ENCODE measurements around the gene CDKN1A. TPM values are rescaled to one million over a fixed set of nuclear protein-coding genes. Genes with fewer than 3 reads are reported as not detected.

The CDKN1A gene
- total and polyA plus RNA-seq, 9 of the 15 experiments (the other 6 are each of a cell fraction or from before 2014, with no cell fraction given) = 0.25 to 8.1 (median 5.1) TPM

DNA sequence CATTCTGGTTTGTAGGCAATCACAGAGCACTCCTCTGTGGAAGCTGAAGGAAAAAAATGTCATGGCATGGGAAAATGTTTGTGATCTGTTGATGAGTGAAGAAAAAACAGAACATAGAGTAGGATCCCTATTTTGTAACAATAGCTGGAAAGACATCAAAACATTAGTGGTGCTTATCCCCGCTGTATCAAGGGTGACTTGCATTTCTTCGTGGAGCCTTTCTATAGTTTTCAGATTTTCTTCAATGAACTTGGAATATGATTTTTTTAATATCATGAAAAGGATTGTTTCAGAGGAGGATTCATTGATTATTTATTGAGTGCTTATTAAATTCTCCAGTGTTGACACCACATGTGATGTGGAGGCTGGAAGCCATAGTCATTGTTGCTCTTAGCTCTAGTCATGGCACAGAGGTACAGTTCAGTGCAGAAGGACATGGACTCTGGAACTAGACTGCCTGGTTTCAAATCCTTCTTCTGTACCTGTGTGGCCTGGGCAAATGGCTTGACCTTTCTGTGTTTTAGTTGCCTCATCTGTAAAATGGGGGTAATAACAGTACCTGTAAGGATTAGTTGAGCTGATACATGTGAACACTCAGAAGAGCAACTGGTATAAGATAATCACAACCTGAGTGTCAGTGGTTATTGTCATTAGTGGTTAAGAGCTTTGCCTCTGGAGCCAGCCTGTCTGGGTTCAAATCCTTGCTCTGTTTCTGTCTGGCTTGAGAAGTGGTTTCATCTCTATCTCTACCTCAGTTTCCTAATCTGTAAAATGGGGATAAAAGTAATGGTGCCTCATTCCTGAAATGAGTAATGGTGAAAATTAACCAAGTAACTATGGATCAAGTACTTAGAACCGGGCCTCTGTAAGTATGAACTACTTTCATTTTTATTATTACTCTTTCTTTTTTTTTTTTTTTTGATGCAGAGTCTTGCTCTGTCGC is 14.7 kb upstream of the CDKN1A start:
- WGBS (ENCODE audit: insufficient coverage, low coverage, missing lambda C conversion rate) = 18% methylated on average over 4 of the region's 4 CpGs
- Histone ChIP-seq H3K4me2 (ENCODE audit: insufficient read depth, low read length) (no peak overlapping the region), H3K9me1 (ENCODE audit: control insufficient read depth, insufficient read depth, low read length) (no peaks in the 10 kb centered on the region), H3K4me1 (replicated peaks in 1 of 2; ENCODE audit: control insufficient read depth in 2 of 2, insufficient read depth in 2 of 2, low read length in 2 of 2) (peaks cover 19% of the 10 kb centered on the region in 2 experiments), H3K4me3 (no peak overlapping the region), H3K36me3 (ENCODE audit: control insufficient read depth, insufficient read depth, low read length) (no peaks in the 10 kb centered on the region), H4K20me1 (replicated peaks; ENCODE audit: control insufficient read depth, insufficient read depth, low read length) (peaks cover 7% of the 10 kb centered on the region; the same call in 1 of the 2 replicates), H3K9ac (ENCODE audit: insufficient read depth in 1 of 2, low read depth in 2 of 2, low read length in 2 of 2) (no peak overlapping the region), H3K9me3 (replicated peaks; ENCODE audit: control insufficient read depth, insufficient read depth, low read depth, low read length) (no peaks in the 10 kb centered on the region), H2AFZ (ENCODE audit: low read depth, low read length) (no peak overlapping the region), H3K79me2 (ENCODE audit: control insufficient read depth, insufficient read depth, low read length) (no peaks in the 10 kb centered on the region), H3K27ac (ENCODE audit: extremely low read depth, low read depth, low read length) (no peak overlapping the region), H3K27me3 (ENCODE audit: control insufficient read depth in 2 of 2, insufficient read depth in 2 of 2, low read length in 2 of 2) (peaks cover 16 to 46% of the 10 kb centered on the region in 2 experiments; a peak in 4 of 5 replicates)
- intact Hi-C loops (cut with micrococcal nuclease) = no loop called here
- in situ Hi-C loops (cut with MboI) = no loop called here
- CTCF ChIA-PET (ENCODE audit: low intra/inter-chr PET ratio) = no interaction called here
- no TSS peak for BruUV-seq (replicated peaks)
- no peak for FAIRE-seq
- no peak for DNase-seq (ENCODE audit: extremely low read depth in 1 of 4, low spot score in 3 of 4)
- POLR2A ChIA-PET = interaction anchor here (0.7 to 1.9 kb wide), 6 partner anchors 9 to 58 kb away, joined by 3 to 7 read pairs (median 4); no protein-coding TSS in a partner anchor
- ATAC-seq = no peak
- TF ChIP-seq, protein P1, sequence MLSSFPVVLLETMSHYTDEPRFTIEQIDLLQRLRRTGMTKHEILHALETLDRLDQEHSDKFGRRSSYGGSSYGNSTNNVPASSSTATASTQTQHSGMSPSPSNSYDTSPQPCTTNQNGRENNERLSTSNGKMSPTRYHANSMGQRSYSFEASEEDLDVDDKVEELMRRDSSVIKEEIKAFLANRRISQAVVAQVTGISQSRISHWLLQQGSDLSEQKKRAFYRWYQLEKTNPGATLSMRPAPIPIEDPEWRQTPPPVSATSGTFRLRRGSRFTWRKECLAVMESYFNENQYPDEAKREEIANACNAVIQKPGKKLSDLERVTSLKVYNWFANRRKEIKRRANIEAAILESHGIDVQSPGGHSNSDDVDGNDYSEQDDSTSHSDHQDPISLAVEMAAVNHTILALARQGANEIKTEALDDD (IDR thresholded peaks at IDR 0.05) = 0 out of 2 replicates have a peak, but pooled peaks have one; percentile 33
- peak; percentile 51 for TF ChIP-seq CHD4 (IDR thresholded peaks at IDR 0.05; ENCODE audit: insufficient read depth, insufficient replicate concordance, low read depth, low read length, poor library complexity, severe bottlenecking)
- TF ChIP-seq RBM25 (IDR thresholded peaks at IDR 0.05; ENCODE audit: low read depth, low read length, severe bottlenecking) = peak; percentile 96
- TF ChIP-seq MAFF (IDR thresholded peaks at IDR 0.05; ENCODE audit: low read length) = peak; percentile 14; the same call in 1 of the 2 replicates
- TF ChIP-seq ADNP (tag; IDR thresholded peaks at IDR 0.05) = peak; percentile 93
- 0 out of 2 replicates have a peak, but pooled peaks have one; percentile 21 for TF ChIP-seq KLF13 (tag; IDR thresholded peaks at IDR 0.05; ENCODE audit: borderline replicate concordance, low read depth)
- peak; percentile 72; the same call in 1 of the 2 replicates for TF ChIP-seq SMARCA5 (IDR thresholded peaks at IDR 0.05)
- peak; percentile 65 for TF ChIP-seq NFE2 (IDR thresholded peaks at IDR 0.05; ENCODE audit: low read depth)
- peak; percentile 86 for TF ChIP-seq MAFG (tag; conservative IDR thresholded peaks at IDR 0.05)
- 0 out of 4 replicates have a peak, but pooled peaks of 1 of the 2 experiments have one; percentile 63 for TF ChIP-seq RCOR1 (IDR thresholded peaks at IDR 0.05; ENCODE audit: borderline replicate concordance in 1 of 2, low read depth in 2 of 2, low read length in 2 of 2)
- TF ChIP-seq ATF7 (IDR thresholded peaks at IDR 0.05) = no peak
- peak; percentile 91 for TF ChIP-seq BCOR (IDR thresholded peaks at IDR 0.05)
- TF ChIP-seq HDAC2 (IDR thresholded peaks at IDR 0.05) = peak; percentile 71; the same call in 1 of the 2 replicates
- TF ChIP-seq ZNF316 (IDR thresholded peaks at IDR 0.05) = peak; percentile 38; the same call in 1 of the 2 replicates
- TF ChIP-seq KDM1A (IDR thresholded peaks at IDR 0.05) = peak in 1 of 2 experiments; percentile 77; a peak in 2 of 4 replicates

Measured in K562 (cell line).